H1 (cell line): ENCODE data around the gene MDK. TPM values are rescaled to one million over a fixed set of nuclear protein-coding genes. Genes with fewer than 3 reads are reported as not detected.

Source experiments
- CTCF ChIA-PET: fragments of 300-600 bp; sonication (Branson Sonifier 250); formaldehyde crosslinking; loops from one replicate; lab custom pipeline; 2021; ENCODE audit not compliant: partially characterized antibody; lab: Charles Lee
- POLR2A ChIA-PET: fragments of 300-600 bp; sonication (Branson Sonifier 250); formaldehyde crosslinking; loops from one replicate; lab custom pipeline; 2021; ENCODE audit warnings: inconsistent platforms; ENCODE audit not compliant: partially characterized antibody; lab: Charles Lee
- DNase-seq, 2 experiments: peaks; one replicate each; pipeline versions ENCODE4 v3.0.0 to v3.0.0-alpha.2; 2010 to 2022; ENCODE audit warnings: low spot score in 2 of 2, low read depth in 1 of 2, mixed read lengths in 1 of 2
- FAIRE-seq: peaks from 2 replicates; lab custom pipeline; 2011; peaks lifted over from hg19 to GRCh38; lab: Jason Lieb, UNC
- H2AFZ ChIP-seq: 2 replicates; pipeline ENCODE4 v1.8.1; 2012; ENCODE audit warnings: low read length, inconsistent platforms
- H2AK5ac ChIP-seq: 2 replicates; pipeline ENCODE4 v1.6.1; 2013; ENCODE audit warnings: low read depth, low read length
- H2BK120ac ChIP-seq: replicated peaks from 2 replicates; pipeline ENCODE3; 2013; ENCODE audit warnings: low read depth, low read length, inconsistent platforms
- H2BK12ac ChIP-seq: 2 replicates; pipeline ENCODE4 v1.6.1; 2013; ENCODE audit warnings: low read depth, low read length
- H2BK15ac ChIP-seq: 2 replicates; pipeline ENCODE4 v1.6.1; 2013; ENCODE audit warnings: low read length
- H2BK20ac ChIP-seq: 2 replicates; pipeline ENCODE4 v1.6.1; 2013; ENCODE audit warnings: low read length
- H2BK5ac ChIP-seq: 2 replicates; pipeline ENCODE4 v1.6.1; 2013; ENCODE audit warnings: low read depth, low read length
- H3K14ac ChIP-seq: 2 replicates; pipeline ENCODE4 v1.6.1; 2013; ENCODE audit warnings: inconsistent platforms; ENCODE audit not compliant: insufficient read length
- H3K18ac ChIP-seq: 2 replicates; pipeline ENCODE4 v1.6.1; 2013; ENCODE audit warnings: low read length; ENCODE audit errors: extremely low read depth
- H3K23ac ChIP-seq: 2 replicates; pipeline ENCODE4 v1.6.1; 2013; ENCODE audit warnings: inconsistent platforms; ENCODE audit not compliant: insufficient read length
- H3K23me2 ChIP-seq: 2 replicates; pipeline ENCODE4 v1.6.1; 2013; ENCODE audit warnings: low read depth, low read length
- H3K27ac ChIP-seq: 2 replicates; pipeline ENCODE4 v1.6.1; 2011; ENCODE audit warnings: low read depth, low read length, inconsistent platforms
- H3K27me3 ChIP-seq, 4 experiments: replicated peaks in 1 of 4; 1 replicate in 1 of 4; 2 replicates in 3 of 4; pipeline versions ENCODE4 v1.6.1 to v1.8.1; 2011 to 2013; ENCODE audit warnings: low read length in 3 of 4, mild to moderate bottlenecking in 3 of 4, inconsistent platforms in 2 of 4, mixed read lengths in 2 of 4, moderate library complexity in 1 of 4; ENCODE audit not compliant: control insufficient read depth in 3 of 4, insufficient read depth in 3 of 4; ENCODE audit errors: extremely low read depth in 1 of 4
- H3K36me3 ChIP-seq, 4 experiments: 2 replicates each; pipeline versions ENCODE4 v1.6.1 to v1.8.1; 2011 to 2013; ENCODE audit warnings: mild to moderate bottlenecking in 4 of 4, low read length in 3 of 4, moderate library complexity in 2 of 4, control low read depth in 1 of 4, inconsistent platforms in 1 of 4; ENCODE audit not compliant: insufficient read depth in 4 of 4, control insufficient read depth in 2 of 4
- H3K4ac ChIP-seq: replicated peaks from 2 replicates; pipeline ENCODE3; 2013; ENCODE audit warnings: low read length, low read depth, mixed read lengths, inconsistent platforms; ENCODE audit not compliant: insufficient read length
- H3K4me1 ChIP-seq, 4 experiments: replicated peaks in 1 of 4; 1 replicate in 1 of 4; 2 replicates in 3 of 4; pipeline versions ENCODE4 v1.6.1 to v1.8.1; 2011 to 2013; ENCODE audit warnings: low read length in 3 of 4, inconsistent platforms in 2 of 4, mixed read lengths in 1 of 4; ENCODE audit not compliant: insufficient read depth in 4 of 4, control insufficient read depth in 3 of 4
- H3K4me2 ChIP-seq, 2 experiments: 2 replicates each; pipeline versions ENCODE4 v1.6.1 to v1.8.1; 2011 to 2013; ENCODE audit warnings: low read depth in 2 of 2, low read length in 2 of 2, control low read depth in 1 of 2, inconsistent platforms in 1 of 2, mild to moderate bottlenecking in 1 of 2; ENCODE audit not compliant: insufficient read depth in 1 of 2
- H3K4me3 ChIP-seq, 4 experiments: fragments of 200-600, 300-600 bp in 1 of 4; sonication (generic), shearing (Covaris generic), sonication (Bioruptor Twin) in 1 of 4; 2 replicates each; pipeline versions ENCODE4 v1.5.1 to v1.8.1; 2011 to 2016; ENCODE audit warnings: low read length in 4 of 4, low read depth in 3 of 4, control low read depth in 2 of 4, inconsistent platforms in 2 of 4, mild to moderate bottlenecking in 2 of 4, mixed read lengths in 1 of 4, moderate library complexity in 1 of 4; ENCODE audit not compliant: insufficient read depth in 2 of 4; ENCODE audit errors: extremely low read depth in 1 of 4
- H3K56ac ChIP-seq: replicated peaks from 2 replicates; pipeline ENCODE3; 2013; ENCODE audit warnings: low read depth, mild to moderate bottlenecking, mixed read lengths, low read length, inconsistent platforms; ENCODE audit not compliant: insufficient read length
- H3K79me1 ChIP-seq: 2 replicates; pipeline ENCODE4 v1.6.1; 2013; ENCODE audit warnings: low read depth, low read length, control low read depth
- H3K79me2 ChIP-seq, 2 experiments: 2 replicates each; pipeline versions ENCODE4 v1.6.1 to v1.8.1; 2012 to 2013; ENCODE audit warnings: low read length in 2 of 2, mild to moderate bottlenecking in 2 of 2, inconsistent platforms in 1 of 2; ENCODE audit not compliant: insufficient read depth in 2 of 2, control insufficient read depth in 1 of 2
- H3K9ac ChIP-seq, 4 experiments: replicated peaks in 1 of 4; 1 replicate in 1 of 4; 2 replicates in 3 of 4; pipeline versions ENCODE4 v1.6.1 to v1.8.1; 2011 to 2013; ENCODE audit warnings: low read depth in 3 of 4, low read length in 3 of 4, control low read depth in 2 of 4, mild to moderate bottlenecking in 2 of 4, moderate library complexity in 2 of 4, inconsistent platforms in 1 of 4; ENCODE audit errors: extremely low read depth in 1 of 4
- H3K9me3 ChIP-seq, 2 experiments: 2 replicates each; pipeline versions ENCODE4 v1.6.1 to v1.8.1; 2012 to 2013; ENCODE audit warnings: mild to moderate bottlenecking in 2 of 2, moderate library complexity in 2 of 2, control low read depth in 1 of 2, inconsistent platforms in 1 of 2, low read depth in 1 of 2, low read length in 1 of 2, mixed read lengths in 1 of 2; ENCODE audit not compliant: insufficient read depth in 2 of 2
- H4K20me1 ChIP-seq, 2 experiments: replicated peaks in 1 of 2; 2 replicates each; pipeline versions ENCODE3 to v1.8.1; 2011 to 2013; ENCODE audit warnings: inconsistent platforms in 2 of 2, low read length in 2 of 2, mild to moderate bottlenecking in 1 of 2; ENCODE audit not compliant: insufficient read depth in 2 of 2, control insufficient read depth in 1 of 2
- H4K5ac ChIP-seq: 2 replicates; pipeline ENCODE4 v1.6.1; 2013; ENCODE audit warnings: low read length, low read depth, mixed read lengths, inconsistent platforms; ENCODE audit not compliant: insufficient read length
- H4K8ac ChIP-seq: 2 replicates; pipeline ENCODE4 v1.8.0; 2013; ENCODE audit warnings: mild to moderate bottlenecking, moderate library complexity, low read length, inconsistent platforms; ENCODE audit not compliant: insufficient read depth; ENCODE audit errors: extremely low read depth
- H4K91ac ChIP-seq: replicated peaks from 2 replicates; pipeline ENCODE3; 2013; ENCODE audit warnings: low read length, mixed read lengths, inconsistent platforms; ENCODE audit not compliant: insufficient read length
- CBX5 ChIP-seq: fragments of 300-800, 300-1000 bp; sonication (generic); IDR thresholded peaks from 2 replicates; pipeline ENCODE4 v1.7.1; 2016; ENCODE audit warnings: antibody characterized with exemption, low read length, low read depth
- CBX8 ChIP-seq: fragments of 300-800, 300-1000 bp; sonication (generic); IDR thresholded peaks from 2 replicates; pipeline ENCODE4 v1.7.1; 2016; ENCODE audit warnings: low read depth, low read length, borderline replicate concordance
- EP300 ChIP-seq, 2 experiments: IDR thresholded peaks; 1 replicate in 1 of 2; 2 replicates in 1 of 2; pipeline ENCODE4 v1.6.1; 2011 to 2012; ENCODE audit warnings: low read depth in 2 of 2, low read length in 2 of 2, mild to moderate bottlenecking in 2 of 2, borderline replicate concordance in 1 of 2, inconsistent platforms in 1 of 2, moderate library complexity in 1 of 2
- MAFK ChIP-seq: IDR thresholded peaks from 2 replicates; pipeline ENCODE4 v1.6.1; 2012; ENCODE audit warnings: low read depth, mild to moderate bottlenecking, improper control_type of control experiment, low read length
- NANOG ChIP-seq: IDR thresholded peaks from 2 replicates; pipeline ENCODE4 v1.6.1; 2011; ENCODE audit warnings: low read length, low read depth, mild to moderate bottlenecking, inconsistent platforms; ENCODE audit not compliant: insufficient read depth, poor library complexity, severe bottlenecking
- POU5F1 ChIP-seq: IDR thresholded peaks from 2 replicates; pipeline ENCODE4 v1.6.1; 2011; ENCODE audit warnings: low read depth, mild to moderate bottlenecking, low read length, moderate library complexity
- TAF7 ChIP-seq: optimal IDR thresholded peaks from 2 replicates; pipeline ENCODE3; 2011; ENCODE audit warnings: low read depth, mild to moderate bottlenecking, inconsistent platforms, low read length, moderate library complexity, borderline replicate concordance
- ZNF274 ChIP-seq: IDR thresholded peaks from 2 replicates; pipeline ENCODE4 v1.7.0; 2012; ENCODE audit warnings: low read length, borderline replicate concordance; ENCODE audit errors: extremely low read depth
- WGBS, 2 experiments: shearing (Covaris generic) in 1 of 2; methylation state at CpG; one replicate each; pipeline versions ENCODE4 v1.1.6 to v1.1.7; 2013 to 2015; ENCODE audit warnings: low lambda C conversion rate in 2 of 2, mixed read lengths in 2 of 2, inconsistent platforms in 1 of 2, low coverage in 1 of 2, missing lambda C conversion rate in 1 of 2; ENCODE audit not compliant: insufficient replicate concordance in 2 of 2, insufficient coverage in 1 of 2, insufficient read length in 1 of 2; ENCODE audit errors: extremely low coverage in 1 of 2, missing lambda C conversion rate in 1 of 2; 5-methylcytosine and 5-hydroxymethylcytosine counted together
- polyA plus RNA-seq, 7 experiments: library from polyadenylated mRNA; depleted of rRNA in 3 of 7; stranded (reverse) in 5 of 7; unstranded in 2 of 7; fragments of >200 nt in 5 of 7; fragments of 200-250 nt in 2 of 7; gene quantifications; 1 replicate in 5 of 7; 2 replicates in 1 of 7; 4 replicates in 1 of 7; pipeline versions ENCODE4 v1.2.1 to v1.2.3, GENCODE V29; 2011 to 2013; ENCODE audit warnings: missing spikeins in 2 of 7, mixed read lengths in 2 of 7
- total RNA-seq: library from RNA; stranded (reverse); fragmentation: NEBNext Ultra II Directional; extraction: Animal tissue kit (Norgen Biotek cat#: 25700); gene quantifications from 2 replicates; pipeline ENCODE4 v1.2.1, GENCODE V29; 2021

The MDK gene
- total and polyA plus RNA-seq, 2 of the 8 experiments (the other 6 are each of a cell fraction or from before 2014, with no cell fraction given): 309 to 606 TPM

DNA sequence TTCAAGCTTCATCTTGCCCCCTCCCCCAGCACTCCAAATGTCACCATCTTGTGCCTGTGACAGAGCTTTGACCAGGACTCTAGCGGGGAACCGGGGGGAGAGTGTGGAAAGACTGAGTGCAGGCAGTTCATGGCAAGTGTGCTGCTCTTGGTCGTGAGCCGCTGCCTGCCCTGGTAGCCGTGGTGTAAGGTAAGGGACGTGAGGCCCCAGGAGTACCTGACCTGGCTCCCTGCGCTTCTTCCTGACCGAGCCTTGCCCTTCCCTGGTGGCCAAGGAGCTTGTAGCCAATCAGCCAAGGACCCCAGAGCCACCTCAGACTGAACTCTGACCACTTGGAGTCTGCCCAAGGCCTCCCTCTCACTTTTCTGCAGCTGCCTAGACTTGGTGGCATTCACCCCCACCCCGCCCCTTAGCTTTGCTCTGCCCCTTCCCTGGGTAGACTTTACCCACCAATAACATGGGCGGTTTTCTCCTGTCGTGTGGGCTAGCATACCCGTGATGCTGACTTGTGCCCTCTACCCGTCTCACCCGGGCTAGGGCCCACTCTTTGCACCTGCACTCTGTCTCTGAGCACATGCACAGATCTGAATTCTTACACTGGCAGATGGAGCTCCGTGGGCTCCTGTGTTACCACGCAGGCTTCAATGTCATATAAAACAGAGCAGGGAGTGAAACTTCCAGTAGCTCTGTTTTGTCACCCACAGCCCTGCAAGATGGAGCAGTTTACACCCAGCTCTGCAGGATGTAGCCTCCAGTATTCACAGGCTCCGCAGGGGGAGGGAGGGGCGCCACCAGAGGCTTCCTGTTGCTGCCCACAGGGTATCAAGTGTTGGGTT, 32.7 kb upstream of the MDK start:
- 73% methylated on average over 18 of the region's 18 CpGs; no CpG with 5 or more reads in 1 of the 2 experiments for WGBS, 2 experiments
- peak overlapping the region in 2 of 4 experiments; percentile 14 to 65; a peak in 2 of 7 replicates for H3K9ac ChIP-seq
- POLR2A ChIA-PET: interaction anchor here (0.5 to 8.1 kb wide), 8 partner anchors 9 to 53 kb away, joined by 3 to 69 read pairs (median 8); partner anchors contain the start of gene MDK
- TF ChIP-seq EP300 (IDR thresholded peaks at IDR 0.05; ENCODE audit: borderline replicate concordance in 1 of 2, low read depth in 2 of 2, low read length in 2 of 2) (no peak), CBX8 (no peak), MAFK (no peak), TAF7 (no peak), CBX5 (no peak), NANOG (no peak), ZNF274 (no peak), POU5F1 (no peak)

More for the DNA sequence above, 32.7 kb upstream of the MDK start:
- Histone ChIP-seq H4K5ac (no peak overlapping the region), H2BK15ac (0 out of 2 replicates have a peak overlapping the region, but pooled peaks have one; percentile 19), H3K4me2 (peak overlapping the region; percentile 95 to 99), H2BK5ac (no peak overlapping the region), H3K4ac (no peak overlapping the region), H2BK120ac (no peak overlapping the region), H2BK20ac (no peak overlapping the region; the same call in 1 of the 2 replicates), H2BK12ac (no peak overlapping the region), H4K91ac (peak overlapping the region; percentile 12), H4K8ac (no peak overlapping the region; the same call in 1 of the 2 replicates), H3K79me1 (peaks cover 19% of the 10 kb centered on the region), H3K79me2 (peaks cover 0 to 55% of the 10 kb centered on the region in 2 experiments; a peak in 3 of 4 replicates), H3K23me2 (peaks cover 13% of the 10 kb centered on the region), H3K36me3 (no peaks in the 10 kb centered on the region), H4K20me1 (peaks cover 15 to 31% of the 10 kb centered on the region in 2 experiments), H3K4me3 (peak overlapping the region; percentile 71 to 83 (median 77); a peak in 7 of 8 replicates), H3K4me1 (peaks cover 18 to 56% (median 35%) of the 10 kb centered on the region in 4 experiments), H2AFZ (no peak overlapping the region), H2AK5ac (no peak overlapping the region), H3K9me3 (no peaks in the 10 kb centered on the region), H3K18ac (no peak overlapping the region), H3K27me3 (peaks cover 0 to 7% (median 3%) of the 10 kb centered on the region in 4 experiments; a peak in 1 of 7 replicates), H3K56ac (no peak overlapping the region), H3K14ac (no peak overlapping the region), H3K27ac (no peak overlapping the region), H3K23ac (no peak overlapping the region)
- no peak for DNase-seq
- no peak for FAIRE-seq
- CTCF ChIA-PET: interaction anchor here (0.6 to 44.5 kb wide), 14 partner anchors 6 to 292 kb away, joined by 3 to 1004 read pairs (median 4); partner anchors contain the start of genes CREB3L1, DGKZ and MDK
